ENCODE measurements around the gene CRK. TPM values are rescaled to one million over a fixed set of nuclear protein-coding genes. Genes with fewer than 3 reads are reported as not detected.

The CRK gene
- total RNA-seq, 1 donor from 2014 or later = 24.2 TPM

DNA sequence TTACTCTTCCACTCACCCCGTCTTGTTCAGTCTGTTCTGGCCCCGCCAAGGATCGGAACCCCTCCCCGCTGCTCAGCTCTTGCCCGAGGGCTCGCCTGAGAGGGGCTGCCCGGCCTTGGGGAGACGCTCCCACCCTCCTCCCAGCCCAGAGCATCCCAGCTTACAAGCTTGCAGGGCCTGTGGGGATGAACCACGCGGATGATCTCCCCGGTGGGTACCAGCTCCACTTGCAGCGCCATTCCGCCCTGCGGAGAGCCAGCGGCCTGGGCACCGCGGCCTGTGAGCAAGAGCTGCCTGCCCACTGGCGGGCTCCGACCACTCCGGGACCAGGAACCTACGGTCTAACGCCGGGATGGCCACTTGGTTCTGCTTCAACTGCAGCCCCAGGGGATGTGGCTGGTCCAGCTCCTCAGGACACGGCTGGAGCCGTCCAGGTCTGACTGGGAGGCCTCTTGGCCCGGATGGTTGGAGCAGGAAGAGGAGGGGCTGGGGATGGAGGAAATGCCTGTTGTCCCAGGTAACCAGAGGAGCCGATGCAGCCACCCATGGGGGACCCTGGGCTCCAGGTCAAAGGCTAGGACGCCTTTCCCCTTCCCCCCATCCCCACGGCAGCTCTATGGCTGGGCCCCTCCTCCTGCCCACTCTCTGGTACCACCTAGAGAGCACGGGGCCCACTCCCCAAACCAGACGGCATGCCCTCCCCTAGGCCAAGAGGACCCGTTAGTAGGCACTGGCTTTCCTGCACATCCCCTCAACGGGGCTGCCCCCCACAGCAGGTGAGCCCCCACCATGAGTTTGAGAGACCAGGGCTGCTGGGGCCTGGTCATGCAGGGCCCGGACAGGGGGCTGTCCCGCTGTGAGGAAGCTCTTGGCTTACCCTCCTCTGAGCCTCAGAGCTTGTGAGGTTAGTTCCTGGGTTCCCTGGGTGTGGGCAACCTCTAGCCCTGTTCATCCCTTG lies 36.5 kb upstream of the CRK start, which contains the start of gene MYO1C:
Gene MYO1C, minus strand, starts transcription at position 438 of the 958 bp plus-strand sequence. Its CDS starts 199 bp downstream, at position 239.
- H3K27me3 Mint-ChIP-seq (ENCODE audit: insufficient read depth) = peaks cover 5% of the 10 kb centered on the region
- H3K4me1 Mint-ChIP-seq (ENCODE audit: low read depth) = peaks cover 18% of the 10 kb centered on the region
- H3K4me3 Mint-ChIP-seq = peak within 1 kb of the TSS; percentile 85
- H3K36me3 Mint-ChIP-seq (ENCODE audit: low read depth) = peaks cover 2% of the 10 kb centered on the region
- intact Hi-C loops (cut with micrococcal nuclease) = no loop called here
- H3K27ac Mint-ChIP-seq = peak within 1 kb of the TSS; percentile 80
- no peak for DNase-seq (ENCODE audit: low spot score)
- no peaks in the 10 kb centered on the region for H3K9me3 Mint-ChIP-seq

DNA sequence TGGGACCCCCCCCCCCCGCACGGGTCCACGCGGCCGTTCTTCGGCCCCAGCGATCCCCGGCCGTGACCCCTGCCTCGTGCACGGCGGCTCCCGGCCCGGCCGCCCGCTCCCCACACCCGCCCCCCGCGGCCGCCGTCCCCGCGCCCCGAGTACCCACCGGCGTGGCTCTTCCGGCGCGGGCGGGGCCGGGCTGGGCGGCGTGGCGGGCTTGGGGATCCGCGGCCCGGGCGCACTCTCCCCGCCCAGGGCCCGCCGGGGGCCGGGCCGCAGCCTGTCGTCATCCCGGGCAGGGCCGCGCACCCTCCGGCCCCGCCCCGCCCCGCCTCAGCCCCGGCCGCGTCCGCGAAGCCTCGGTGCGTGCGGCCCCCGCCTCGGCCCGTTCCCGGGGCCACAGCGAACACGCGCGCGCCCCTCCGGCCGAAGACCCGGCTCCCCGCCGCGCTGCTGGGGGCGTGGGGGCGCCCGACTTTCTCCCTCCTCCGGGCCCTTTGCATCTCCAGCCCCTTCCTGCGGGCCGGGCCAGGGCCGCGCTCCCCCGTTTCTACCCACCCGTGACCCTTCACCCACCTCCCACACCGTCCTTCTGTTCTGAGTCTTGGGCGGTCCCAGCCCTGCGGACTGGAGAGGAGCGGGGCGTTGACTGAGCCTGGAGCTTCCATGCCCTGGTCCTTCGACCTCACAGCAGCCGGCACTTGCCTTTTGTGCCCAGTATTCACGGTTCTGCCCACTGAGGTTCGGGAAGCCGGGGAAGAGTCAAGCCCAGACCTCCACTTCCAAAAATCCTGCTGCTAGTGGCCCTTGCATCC lies 35.6 kb upstream of the CRK start:
- peak; percentile 58 for DNase-seq (ENCODE audit: low spot score)
- Mint-ChIP-seq H3K4me3 (peak overlapping the region; percentile 85), H3K36me3 (ENCODE audit: low read depth) (peaks cover 2% of the 10 kb centered on the region), H3K9me3 (no peaks in the 10 kb centered on the region), H3K27ac (peak overlapping the region; percentile 80), H3K27me3 (ENCODE audit: insufficient read depth) (peaks cover 5% of the 10 kb centered on the region), H3K4me1 (ENCODE audit: low read depth) (peaks cover 24% of the 10 kb centered on the region)
- intact Hi-C loops (cut with micrococcal nuclease) = loop anchor here (1.0 to 2.0 kb wide), 5 partner anchors 24 to 137 kb away; partner anchors contain the start of genes CRK, PITPNA and SLC43A2

DNA sequence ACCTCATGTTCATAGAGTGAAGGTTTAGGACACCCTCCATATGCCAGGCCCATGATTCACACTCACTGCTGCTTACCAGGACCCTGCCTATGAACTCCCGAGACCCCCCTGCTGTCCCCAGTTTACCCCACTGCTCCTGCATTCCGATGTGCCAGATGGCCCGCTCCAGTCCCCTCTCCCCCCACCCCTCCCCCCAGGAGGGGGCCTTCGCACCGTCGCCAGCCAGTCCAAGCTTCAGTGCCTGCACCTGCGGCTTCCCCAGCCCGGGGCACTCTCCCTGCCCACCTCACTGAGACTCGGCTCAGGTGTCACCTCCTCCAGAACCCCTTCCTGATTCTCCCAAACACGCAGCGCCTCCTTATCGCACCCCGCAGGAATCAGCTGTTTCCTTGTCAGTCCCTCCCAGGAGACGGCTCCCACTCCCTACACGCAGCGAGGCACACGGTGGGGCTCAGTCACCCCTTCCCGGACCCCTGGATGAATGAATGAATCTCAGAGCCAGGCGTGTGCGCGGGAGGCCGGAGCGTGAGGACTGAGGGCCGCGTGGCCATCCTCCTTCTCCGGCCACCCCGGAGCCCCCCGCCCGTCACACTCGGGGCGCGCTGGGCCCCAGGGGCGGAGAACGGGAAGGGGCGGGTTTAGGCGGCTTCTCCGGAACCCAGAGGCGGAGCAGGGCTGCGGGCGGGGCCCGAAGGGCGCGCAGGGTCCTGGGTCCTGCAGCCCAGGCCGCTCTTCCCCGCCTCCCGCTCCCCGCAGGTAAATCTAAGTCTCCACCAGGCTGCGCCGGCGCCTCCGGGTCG lies 34.8 kb upstream of the CRK start:
- Mint-ChIP-seq H3K9me3 (no peaks in the 10 kb centered on the region), H3K36me3 (ENCODE audit: low read depth) (peaks cover 2% of the 10 kb centered on the region), H3K27ac (peak overlapping the region; percentile 78), H3K4me3 (peak overlapping the region; percentile 84), H3K27me3 (ENCODE audit: insufficient read depth) (peaks cover 5% of the 10 kb centered on the region), H3K4me1 (ENCODE audit: low read depth) (peaks cover 24% of the 10 kb centered on the region)
- intact Hi-C loops (cut with micrococcal nuclease) = loop anchor here (1.0 to 2.0 kb wide), 5 partner anchors 24 to 137 kb away; partner anchors contain the start of genes CRK, PITPNA and SLC43A2
- peak; percentile 73 for DNase-seq (ENCODE audit: low spot score)

DNA sequence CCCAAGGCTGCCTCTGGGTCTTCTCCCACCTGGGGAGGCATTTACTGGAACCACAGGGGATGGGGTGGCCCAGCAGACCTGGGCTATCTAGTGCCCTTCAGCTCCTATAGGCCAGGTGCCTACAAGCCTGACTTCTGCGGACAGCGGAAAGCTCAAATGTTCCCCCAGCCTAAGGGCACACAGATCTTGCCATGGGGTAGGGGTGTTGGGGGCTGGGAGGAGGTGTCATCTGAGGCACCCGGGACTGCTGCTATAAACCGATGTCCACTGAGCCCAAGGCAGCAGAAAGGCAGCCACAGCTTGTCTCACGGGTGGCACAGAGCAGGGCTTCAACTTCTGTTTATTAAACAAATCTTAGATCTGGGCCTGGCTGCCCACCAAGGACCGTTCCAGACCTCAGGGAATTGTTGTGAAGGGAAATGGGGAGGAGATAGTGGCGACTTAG lies 32.8 kb upstream of the CRK start:
- no peak for DNase-seq (ENCODE audit: low spot score)
- Mint-ChIP-seq H3K4me3 (peak overlapping the region; percentile 84), H3K9me3 (no peaks in the 10 kb centered on the region), H3K4me1 (ENCODE audit: low read depth) (peaks cover 24% of the 10 kb centered on the region), H3K36me3 (ENCODE audit: low read depth) (peaks cover 2% of the 10 kb centered on the region), H3K27me3 (ENCODE audit: insufficient read depth) (peaks cover 5% of the 10 kb centered on the region), H3K27ac (no peak overlapping the region)
- intact Hi-C loops (cut with micrococcal nuclease) = loop anchor here (5.0 kb wide), 2 partner anchors 122 to 158 kb away; partner anchors contain the start of genes RILP and SCARF1

DNA sequence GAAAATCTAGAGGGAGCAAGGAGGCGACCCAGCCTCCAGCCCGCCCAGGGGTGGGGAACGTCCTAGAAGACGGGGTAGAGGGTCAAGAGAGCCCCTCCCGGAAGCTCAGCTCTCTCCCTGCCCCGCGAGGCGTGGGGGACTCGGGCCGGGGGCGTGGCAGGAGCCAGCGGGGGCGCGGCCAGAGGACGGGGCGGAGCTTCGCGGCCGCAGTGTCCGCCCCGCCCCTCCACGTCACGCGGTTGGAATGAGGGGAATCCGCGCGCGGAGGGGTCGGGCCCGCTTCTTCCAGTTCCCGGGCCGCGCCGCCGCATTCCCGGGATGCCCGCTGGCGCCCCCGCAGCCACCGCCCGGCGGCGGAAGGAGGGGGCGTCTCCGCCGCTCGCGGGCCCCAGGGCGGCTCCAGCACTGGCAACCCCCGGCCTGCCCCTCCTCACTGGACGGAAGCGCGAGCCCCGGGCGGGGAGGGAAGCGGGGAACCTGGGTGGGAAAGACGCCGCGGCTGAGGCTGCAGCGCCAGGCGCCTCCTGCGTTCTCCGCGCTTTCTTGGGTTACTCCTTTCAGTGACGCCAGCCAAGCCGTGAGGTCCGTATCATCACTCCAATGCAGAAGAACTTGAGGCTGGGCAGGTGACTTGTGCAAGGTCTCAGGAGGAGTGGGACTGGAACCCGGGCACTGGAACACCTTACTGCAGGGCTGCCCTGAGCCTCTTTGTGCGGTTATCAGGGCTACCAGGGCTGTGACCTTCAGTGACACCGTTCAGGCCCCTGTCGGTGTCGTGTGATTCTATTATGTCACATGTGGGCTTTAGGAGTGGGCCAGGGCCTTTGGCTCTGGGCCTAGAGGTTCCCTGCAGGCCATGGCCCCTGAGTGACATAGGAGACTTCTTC lies 32.1 kb upstream of the CRK start:
- peak overlapping the region; percentile 84 for H3K4me3 Mint-ChIP-seq
- H3K36me3 Mint-ChIP-seq (ENCODE audit: low read depth) = peaks cover 5% of the 10 kb centered on the region
- peak overlapping the region; percentile 48 for H3K27ac Mint-ChIP-seq
- peaks cover 5% of the 10 kb centered on the region for H3K27me3 Mint-ChIP-seq (ENCODE audit: insufficient read depth)
- intact Hi-C loops (cut with micrococcal nuclease) = loop anchor here (5.0 kb wide), 2 partner anchors 121 to 159 kb away; partner anchors contain the start of genes RILP and SCARF1
- peak; percentile 64 for DNase-seq (ENCODE audit: low spot score)
- H3K9me3 Mint-ChIP-seq = no peaks in the 10 kb centered on the region
- peaks cover 24% of the 10 kb centered on the region for H3K4me1 Mint-ChIP-seq (ENCODE audit: low read depth)

DNA sequence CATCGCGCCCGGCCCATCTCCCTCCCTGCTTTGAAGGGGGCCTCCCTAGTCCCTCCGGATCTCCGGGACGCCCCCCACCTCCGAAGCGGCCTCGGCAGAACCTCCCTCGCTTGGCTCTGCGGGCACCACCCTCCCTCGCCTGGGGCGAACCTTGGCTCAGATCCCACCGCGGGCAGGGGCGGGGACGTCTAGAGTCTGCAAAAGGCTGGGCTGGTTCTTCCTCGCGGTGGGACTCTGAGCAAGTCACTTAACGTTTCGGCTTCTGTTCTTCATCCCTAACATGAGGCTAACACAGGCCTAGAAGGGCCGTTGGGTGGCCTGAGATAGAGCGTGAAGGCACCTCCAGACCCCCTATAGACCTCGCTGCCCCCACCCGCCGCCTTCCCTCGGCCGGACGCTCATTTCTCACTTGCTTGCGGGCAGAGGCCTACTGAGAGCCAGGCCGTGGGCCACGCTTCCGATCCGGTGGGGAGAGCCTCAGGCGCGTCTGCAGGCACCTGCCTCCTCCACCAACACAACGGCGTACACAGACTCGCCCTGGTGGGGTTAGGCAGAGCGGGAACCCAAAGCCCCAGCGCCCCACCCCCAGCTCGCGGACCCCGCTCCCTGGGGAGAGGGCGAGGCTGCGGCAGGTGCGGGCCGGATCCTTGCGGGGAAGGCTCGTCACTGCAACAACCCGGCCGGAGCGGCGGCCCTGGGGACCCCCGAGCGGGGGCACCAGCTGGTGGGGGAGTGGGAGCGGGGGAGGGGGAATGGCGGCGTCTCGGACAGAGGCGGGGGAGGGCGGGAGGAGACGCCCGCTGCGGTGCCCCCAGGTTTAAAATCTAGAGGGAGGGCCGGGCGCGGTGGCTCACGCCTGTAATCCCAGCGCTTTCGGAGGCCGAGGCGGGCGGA lies 31.0 kb upstream of the CRK start:
- peak overlapping the region; percentile 84 for H3K4me3 Mint-ChIP-seq
- peaks cover 22% of the 10 kb centered on the region for H3K4me1 Mint-ChIP-seq (ENCODE audit: low read depth)
- peaks cover 3% of the 10 kb centered on the region for H3K27me3 Mint-ChIP-seq (ENCODE audit: insufficient read depth)
- H3K9me3 Mint-ChIP-seq = no peaks in the 10 kb centered on the region
- DNase-seq (ENCODE audit: low spot score) = no peak
- intact Hi-C loops (cut with micrococcal nuclease) = loop anchor here (5.0 kb wide), 2 partner anchors 120 to 160 kb away; partner anchors contain the start of genes RILP and SCARF1
- H3K27ac Mint-ChIP-seq = peak overlapping the region; percentile 77
- peaks cover 9% of the 10 kb centered on the region for H3K36me3 Mint-ChIP-seq (ENCODE audit: low read depth)

DNA sequence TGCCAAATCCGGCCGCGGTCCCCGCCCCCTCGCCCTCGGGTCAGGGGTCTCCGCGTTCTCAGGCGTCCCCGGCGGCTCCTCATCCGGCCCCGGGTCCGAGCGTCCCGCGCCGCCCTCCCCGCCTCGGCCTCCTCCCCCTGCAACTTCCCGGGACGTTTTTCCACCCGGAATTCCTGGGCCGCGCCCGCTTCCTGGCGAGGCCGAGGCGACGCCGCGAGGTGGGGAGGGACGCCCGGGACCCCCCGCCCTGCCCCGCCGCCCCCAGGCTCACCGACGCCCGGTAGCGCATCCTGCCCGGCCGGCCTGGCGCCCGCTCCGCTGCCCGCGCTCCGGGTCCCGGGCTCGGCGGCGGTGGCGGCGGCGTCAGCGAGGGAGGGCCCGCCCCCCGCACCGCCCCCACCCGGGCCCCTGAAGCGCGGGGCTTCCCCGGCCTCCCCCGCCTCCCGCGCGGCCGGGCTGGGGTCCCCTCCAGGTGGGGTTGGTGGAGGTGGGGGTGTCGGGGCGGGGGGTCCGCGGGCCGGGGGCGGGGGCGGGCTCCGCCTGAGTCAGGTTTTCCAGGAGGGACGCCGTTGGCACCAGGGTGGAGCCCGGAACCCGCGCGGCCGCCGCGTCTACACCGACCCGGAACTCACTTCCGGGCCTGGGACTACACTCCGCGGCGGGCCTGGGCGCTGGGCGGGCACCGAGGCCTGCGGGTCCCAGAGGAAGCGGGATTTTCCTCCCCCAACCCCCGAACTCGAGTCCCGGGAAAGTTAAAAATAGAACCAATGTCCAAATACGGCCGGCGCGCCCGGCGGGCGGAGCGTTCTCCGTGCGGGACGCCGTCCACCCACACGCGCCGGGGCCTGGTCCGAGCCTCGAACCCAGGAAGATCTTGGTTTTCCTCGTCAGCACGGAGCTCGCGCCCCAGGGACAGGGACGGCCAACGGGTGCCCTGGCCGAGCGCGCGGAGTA lies 29.7 kb upstream of the CRK start:
- no peak overlapping the region for H3K4me3 Mint-ChIP-seq
- H3K27me3 Mint-ChIP-seq (ENCODE audit: insufficient read depth) = peaks cover 3% of the 10 kb centered on the region
- peaks cover 17% of the 10 kb centered on the region for H3K4me1 Mint-ChIP-seq (ENCODE audit: low read depth)
- no peaks in the 10 kb centered on the region for H3K9me3 Mint-ChIP-seq
- H3K36me3 Mint-ChIP-seq (ENCODE audit: low read depth) = peaks cover 18% of the 10 kb centered on the region
- intact Hi-C loops (cut with micrococcal nuclease) = loop anchor here (5.0 kb wide), 2 partner anchors 118 to 162 kb away; partner anchors contain the start of genes RILP and SCARF1
- H3K27ac Mint-ChIP-seq = no peak overlapping the region
- DNase-seq (ENCODE audit: low spot score) = peak; percentile 52

DNA sequence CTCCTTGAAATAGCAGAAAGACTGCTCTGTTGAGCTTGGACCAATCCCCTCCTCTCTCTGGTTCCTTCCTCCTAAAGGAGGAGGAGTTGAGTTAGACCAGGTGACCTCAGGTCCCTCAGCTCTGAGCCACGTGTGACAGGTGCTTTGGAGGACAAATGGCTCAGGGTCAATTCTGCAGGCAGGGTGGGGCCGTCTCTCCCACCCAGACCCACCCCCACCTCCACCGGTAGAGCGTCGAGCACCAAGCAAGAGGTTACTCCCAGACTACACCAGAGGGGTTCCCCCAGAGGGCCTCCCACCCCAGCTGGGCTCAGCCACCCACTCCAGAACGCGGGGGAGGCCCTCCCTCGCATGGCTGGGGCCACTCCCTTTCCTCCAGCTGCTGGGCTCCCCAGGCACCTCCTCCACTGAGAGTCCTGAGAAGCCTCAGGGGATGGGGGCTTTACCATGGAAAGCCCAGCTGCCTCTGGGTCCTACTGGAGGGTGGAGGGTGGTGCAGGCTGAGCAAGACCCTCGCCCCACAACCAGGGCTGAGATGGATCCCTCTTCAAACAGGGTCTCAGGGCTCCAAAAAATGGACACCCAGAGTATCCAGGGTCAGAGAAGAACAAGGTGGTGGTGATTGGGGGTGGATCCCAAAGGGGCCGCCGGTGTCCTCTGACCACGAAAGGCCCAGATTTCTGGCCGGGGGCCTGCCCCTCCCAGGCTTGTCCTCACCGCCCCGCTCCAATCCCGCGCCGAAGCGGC lies 28.8 kb upstream of the CRK start:
- intact Hi-C loops (cut with micrococcal nuclease) = loop anchor here (5.0 kb wide), 2 partner anchors 118 to 162 kb away; partner anchors contain the start of genes RILP and SCARF1
- Mint-ChIP-seq H3K9me3 (no peaks in the 10 kb centered on the region), H3K36me3 (ENCODE audit: low read depth) (peaks cover 16% of the 10 kb centered on the region), H3K27ac (peak overlapping the region; percentile 80), H3K4me1 (ENCODE audit: low read depth) (peaks cover 8% of the 10 kb centered on the region), H3K4me3 (peak overlapping the region; percentile 82), H3K27me3 (ENCODE audit: insufficient read depth) (no peaks in the 10 kb centered on the region)
- peak; percentile 38 for DNase-seq (ENCODE audit: low spot score)

DNA sequence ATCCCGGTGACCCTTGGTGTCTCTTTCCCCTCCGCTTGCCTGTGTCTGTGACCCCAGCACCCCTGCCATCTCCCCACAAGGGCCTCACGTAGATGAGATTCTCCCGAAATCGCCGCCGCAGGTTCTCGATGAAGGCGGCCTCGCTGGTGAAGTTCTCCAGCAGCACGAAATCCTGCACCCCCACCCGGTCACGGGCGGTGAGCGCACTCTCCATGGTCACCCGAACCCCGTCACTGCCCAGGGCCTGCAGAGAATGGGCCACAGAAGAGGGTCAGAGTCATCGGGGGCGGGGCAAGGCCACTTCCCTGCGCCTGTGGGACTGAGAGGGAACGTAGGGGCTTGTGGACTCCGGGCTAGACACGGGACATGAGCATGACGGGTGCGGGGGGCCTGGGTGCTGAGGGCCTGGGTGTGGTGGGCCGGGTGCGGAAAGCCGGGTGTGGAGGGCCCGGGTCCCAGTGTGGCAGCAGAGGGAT lies 28.1 kb upstream of the CRK start:
- H3K27ac Mint-ChIP-seq = no peak overlapping the region
- H3K36me3 Mint-ChIP-seq (ENCODE audit: low read depth) = peaks cover 17% of the 10 kb centered on the region
- intact Hi-C loops (cut with micrococcal nuclease) = no loop called here
- H3K4me3 Mint-ChIP-seq = peak overlapping the region; percentile 34
- peaks cover 8% of the 10 kb centered on the region for H3K4me1 Mint-ChIP-seq (ENCODE audit: low read depth)
- DNase-seq (ENCODE audit: low spot score) = no peak
- no peaks in the 10 kb centered on the region for H3K27me3 Mint-ChIP-seq (ENCODE audit: insufficient read depth)
- no peaks in the 10 kb centered on the region for H3K9me3 Mint-ChIP-seq

Measured in activated T-helper 1 cell treated with anti-CD3 and anti-CD28 coated beads, Interleukin-12 subunit alpha, Interleukin-12 subunit beta, Interleukin-2, Interleukin-4 antibody, amounts not matched to agents 30 ng/mL and 10 ng/mL and 1 ng/mL, durations not matched to agents 14 hours and 24 hours and 36 hours (primary cell).